ENCODE data around the gene IL10. TPM values are rescaled to one million over a fixed set of nuclear protein-coding genes. Genes with fewer than 3 reads are reported as not detected.
A peak's percentile ranks its signal among the peaks of the same experiment; 100 is the strongest.

IL10 gene
- total RNA-seq, 1 donor from 2014 or later = 1.4 TPM

GRCh38 chr1:206729507-206729906, 42.8 kb downstream of the IL10 start:
- H3K27me3 ChIP-seq (ENCODE audit: low read depth) = no peaks in the 10 kb centered on the region
- H3K4me1 ChIP-seq = peaks cover 25% of the 10 kb centered on the region
- intact Hi-C loops (cut with DNase I) = no loop called here
- no peak for TF ChIP-seq CTCF (IDR thresholded peaks at IDR 0.05)
- H3K27ac ChIP-seq = no peak overlapping the region
- ATAC-seq (no peak), DNase-seq (no peak)
- H3K36me3 ChIP-seq = peaks cover 60% of the 10 kb centered on the region
- no peak overlapping the region for H3K4me3 ChIP-seq
- no peaks in the 10 kb centered on the region for H3K9me3 ChIP-seq

- no peaks in the 10 kb centered on the region for H3K27me3 ChIP-seq (ENCODE audit: low read depth)
- H3K36me3 ChIP-seq = peaks cover 55% of the 10 kb centered on the region
- TF ChIP-seq CTCF (IDR thresholded peaks at IDR 0.05) = no peak
- H3K27ac ChIP-seq = no peak overlapping the region
- ATAC-seq (no peak), DNase-seq (no peak)
- intact Hi-C loops (cut with DNase I) = no loop called here
- no peaks in the 10 kb centered on the region for H3K9me3 ChIP-seq
- peaks cover 29% of the 10 kb centered on the region for H3K4me1 ChIP-seq
- no peak overlapping the region for H3K4me3 ChIP-seq
Observed at GRCh38 chr1:206729050-206729449, 43.2 kb downstream of the IL10 start.

- Histone ChIP-seq H3K27me3 (ENCODE audit: low read depth) (no peaks in the 10 kb centered on the region), H3K36me3 (peaks cover 51% of the 10 kb centered on the region), H3K27ac (no peak overlapping the region), H3K4me1 (peaks cover 33% of the 10 kb centered on the region), H3K9me3 (no peaks in the 10 kb centered on the region), H3K4me3 (no peak overlapping the region)
- no peak for TF ChIP-seq CTCF (IDR thresholded peaks at IDR 0.05)
- DNase-seq = no peak
- intact Hi-C loops (cut with DNase I) = no loop called here
- no peak for ATAC-seq
Observed at GRCh38 chr1:206728697-206728987, 43.7 kb downstream of the IL10 start.

- intact Hi-C loops (cut with DNase I) = no loop called here
- DNase-seq (no peak), ATAC-seq (no peak)
- Histone ChIP-seq H3K27ac (no peak overlapping the region), H3K36me3 (peaks cover 46% of the 10 kb centered on the region), H3K27me3 (ENCODE audit: low read depth) (no peaks in the 10 kb centered on the region), H3K4me3 (no peak overlapping the region), H3K4me1 (peaks cover 38% of the 10 kb centered on the region), H3K9me3 (no peaks in the 10 kb centered on the region)
- no peak for TF ChIP-seq CTCF (IDR thresholded peaks at IDR 0.05)
Observed at GRCh38 chr1:206727981-206728696, 44.2 kb downstream of the IL10 start.

DNA sequence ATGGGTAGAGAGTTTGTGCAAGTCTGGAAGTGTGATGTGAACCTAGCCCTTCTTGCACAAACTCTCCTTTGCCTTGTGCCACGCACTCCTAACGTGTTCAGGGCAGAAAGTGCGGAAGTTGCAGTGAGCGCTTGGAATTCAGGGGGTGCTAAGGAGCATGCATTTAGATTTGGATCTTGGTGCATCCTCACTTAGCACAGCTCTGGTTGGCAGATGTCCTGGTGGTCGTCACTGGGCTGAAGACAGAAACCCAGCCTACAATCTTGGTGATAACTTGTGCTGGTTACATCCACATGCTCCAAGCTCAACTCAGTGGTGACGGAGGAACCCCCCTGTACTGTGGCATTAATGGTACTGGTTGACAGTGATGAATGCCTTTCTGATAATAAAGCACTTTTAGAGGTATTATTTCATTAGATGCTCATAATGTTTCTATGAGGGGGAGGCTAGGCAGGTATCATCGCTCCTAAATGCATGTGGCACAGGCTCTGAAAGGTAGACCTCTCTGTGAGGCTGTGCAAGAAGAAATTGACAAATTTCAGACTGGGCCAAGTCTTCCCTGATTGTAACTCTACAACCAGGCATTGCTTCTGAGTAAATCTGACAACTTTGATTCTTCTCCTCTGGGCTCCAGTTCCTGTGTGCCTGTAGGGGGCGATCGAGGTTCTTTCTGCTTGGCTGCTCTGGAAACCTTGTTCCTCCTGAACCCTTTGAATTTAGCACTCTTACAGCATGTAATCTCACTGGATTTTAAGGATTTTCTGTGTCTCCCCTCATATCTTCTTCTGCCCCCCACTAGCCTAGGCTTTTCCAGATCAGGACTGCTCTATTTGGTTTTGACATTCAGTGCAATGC, 47.0 kb downstream of the IL10 start:
- no peaks in the 10 kb centered on the region for H3K27me3 ChIP-seq (ENCODE audit: low read depth)
- DNase-seq (no peak), ATAC-seq (peak; percentile 24 to 31)
- intact Hi-C loops (cut with DNase I) = no loop called here
- H3K27ac ChIP-seq = no peak overlapping the region
- no peaks in the 10 kb centered on the region for H3K9me3 ChIP-seq
- TF ChIP-seq CTCF (IDR thresholded peaks at IDR 0.05) = peak; percentile 64
- peaks cover 18% of the 10 kb centered on the region for H3K36me3 ChIP-seq
- H3K4me3 ChIP-seq = no peak overlapping the region
- H3K4me1 ChIP-seq = peaks cover 56% of the 10 kb centered on the region
